Skeletal muscle cell (primary cell): ENCODE data around the gene BAZ2B.

Experiments used
- DNase-seq: peaks from one replicate; pipeline ENCODE4 v3.0.0-alpha.2; 2010; ENCODE audit warnings: low read depth
- H3K4me3 ChIP-seq: 2 replicates; pipeline ENCODE4 v1.5.1; 2011; ENCODE audit warnings: low read depth, mild to moderate bottlenecking, control low read depth, low read length, moderate library complexity

The BAZ2B gene

DNA sequence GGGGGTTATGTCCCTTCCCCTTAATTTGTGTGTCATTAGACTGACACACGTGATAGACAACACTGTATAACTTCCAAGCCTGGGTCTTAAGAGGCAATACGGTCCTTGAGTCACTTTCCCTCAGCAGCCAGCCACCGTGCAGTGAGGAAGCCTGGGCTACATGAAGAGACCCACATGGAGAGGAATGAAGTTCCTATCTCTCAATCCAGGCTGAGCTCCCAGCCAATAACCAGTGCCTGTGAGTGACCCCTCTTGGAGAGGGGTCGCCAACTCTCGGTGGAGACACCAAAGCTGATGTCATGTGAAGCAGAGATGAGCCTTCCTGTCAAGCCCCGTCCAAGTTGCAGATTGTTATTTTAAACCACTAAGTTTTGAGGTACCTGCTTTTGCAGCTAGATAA lies 324.2 kb downstream of the BAZ2B start:
- DNase-seq = no peak
- no peak overlapping the region for H3K4me3 ChIP-seq

DNA sequence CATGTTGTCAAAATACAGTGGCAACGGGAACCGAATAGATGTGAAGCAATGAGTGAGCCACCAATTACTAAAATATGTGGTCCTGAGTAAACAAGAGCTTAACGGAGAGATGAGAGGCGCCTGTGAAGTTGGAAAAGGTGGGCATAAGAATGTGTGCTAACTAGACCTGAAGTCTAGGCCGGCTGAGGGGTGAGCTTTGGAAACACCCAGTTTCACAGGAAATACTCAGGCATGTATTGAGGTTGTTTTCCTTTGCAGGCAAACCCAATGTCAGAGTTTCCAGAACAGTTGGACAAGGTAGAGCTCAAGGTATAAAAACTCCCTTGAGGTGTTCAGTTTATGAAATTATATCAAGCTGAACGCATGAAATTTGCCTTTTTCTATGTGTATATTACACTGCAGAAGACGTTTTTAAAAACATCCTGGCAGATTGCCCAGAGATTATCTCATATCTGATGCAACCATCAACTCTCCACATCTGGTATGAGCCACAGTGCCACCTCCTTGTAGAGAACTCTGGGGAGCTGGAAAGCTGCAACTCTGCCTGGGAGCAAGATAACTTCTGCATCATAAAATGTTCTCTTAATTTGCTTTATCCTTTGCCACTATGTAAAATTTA lies 325.9 kb downstream of the BAZ2B start:
- no peak overlapping the region for H3K4me3 ChIP-seq
- DNase-seq = peak; percentile 87

DNA sequence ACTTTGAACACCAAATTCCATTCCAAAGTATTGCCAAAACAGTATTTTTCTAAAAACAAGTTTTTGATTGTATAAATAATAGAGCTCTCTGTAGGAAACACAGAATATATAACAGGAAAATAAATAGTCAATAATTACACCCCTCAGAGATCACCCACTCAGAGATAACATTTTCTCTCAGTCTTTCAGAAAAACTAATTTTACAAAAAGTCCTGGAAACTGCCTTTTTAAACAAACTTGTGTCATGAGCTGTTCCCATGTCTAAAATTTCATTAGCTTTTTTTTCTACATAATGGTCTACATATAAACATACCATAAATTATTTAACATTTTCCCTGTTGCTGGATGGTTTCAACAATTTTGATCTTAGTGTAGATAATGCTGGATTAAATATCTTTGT lies 328.6 kb downstream of the BAZ2B start:
- no peak overlapping the region for H3K4me3 ChIP-seq
- no peak for DNase-seq

DNA sequence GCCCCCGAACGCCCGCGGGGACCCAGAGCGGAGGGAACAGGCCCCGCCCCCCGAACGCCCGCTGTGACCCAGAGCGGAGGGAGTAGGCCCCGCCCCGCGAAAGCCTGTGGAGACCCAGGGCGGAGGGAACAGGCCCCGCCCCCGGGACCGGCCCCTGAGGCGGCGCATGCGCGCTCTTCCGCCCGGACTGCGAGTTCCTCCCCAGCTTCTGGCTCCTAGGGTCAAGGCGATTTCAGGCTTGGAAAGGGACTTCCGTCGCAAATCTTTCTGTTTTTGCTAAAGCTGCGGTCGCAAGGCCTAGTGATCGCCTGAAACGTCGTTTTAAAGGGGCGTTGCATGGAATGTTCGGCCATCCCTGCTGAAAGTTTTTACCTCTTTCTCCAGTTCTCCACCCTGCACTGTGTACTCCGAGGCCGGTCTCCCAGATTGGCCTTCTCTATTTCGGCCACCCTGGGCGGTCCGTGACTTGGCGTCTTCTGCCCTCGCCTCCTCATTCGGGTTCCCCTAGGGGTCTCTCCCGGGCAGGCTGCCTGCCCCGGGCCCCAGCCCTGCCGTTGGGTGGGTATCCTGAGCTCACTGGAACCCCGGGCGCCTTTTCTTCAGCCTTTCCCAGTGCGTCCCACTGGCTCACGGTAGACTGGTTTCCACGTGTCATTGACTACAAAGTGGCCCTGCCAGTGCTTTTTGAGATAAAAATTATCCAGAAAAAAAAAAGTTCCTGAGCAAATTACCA lies 329.5 kb downstream of the BAZ2B start:
- DNase-seq = peak; percentile 61
- H3K4me3 ChIP-seq = peak overlapping the region; percentile 83

DNA sequence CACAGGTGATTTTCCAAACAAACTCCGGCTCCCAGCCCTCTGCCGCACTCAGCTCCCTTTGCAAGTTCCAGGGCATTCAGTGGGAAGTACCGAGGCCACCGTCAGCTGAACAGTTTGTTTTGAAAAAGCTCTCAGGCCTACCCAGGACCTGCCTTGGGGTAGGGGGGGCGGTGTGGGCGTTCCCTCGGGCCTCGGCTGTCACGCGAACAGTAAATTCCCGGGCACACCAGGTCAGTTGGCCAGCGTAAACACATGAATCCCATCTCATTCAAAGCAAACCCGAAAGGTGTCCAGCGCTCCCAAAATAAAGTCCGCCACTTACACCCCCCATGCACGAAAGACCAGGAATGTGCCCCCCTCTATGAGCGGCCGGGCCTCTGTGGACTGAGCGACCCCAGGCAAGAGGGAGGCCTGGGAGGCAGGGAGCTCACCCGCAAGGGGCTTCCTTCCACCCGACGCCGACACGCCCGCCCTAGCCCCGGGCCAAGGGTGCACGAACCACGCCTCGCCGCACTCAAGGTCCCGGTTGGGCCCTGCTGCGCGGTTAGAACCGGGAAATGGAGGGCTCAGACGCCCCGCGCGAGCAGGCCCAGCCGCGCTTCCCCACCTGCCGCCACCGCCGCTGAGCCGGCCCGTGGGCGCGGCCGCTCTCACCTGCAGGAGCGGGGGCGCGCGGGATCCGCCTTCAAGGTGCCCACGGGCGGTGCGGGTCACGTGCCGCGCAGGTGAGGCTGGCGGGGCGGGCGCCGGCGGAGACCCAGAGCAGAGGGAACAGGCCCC lies 330.2 kb downstream of the BAZ2B start, which contains the start of gene WDSUB1:
WDSUB1 (minus strand) TSS at position 775 of the 780 bp plus-strand sequence. CDS start 3,634 bp downstream, outside the sequence.
- no peak for DNase-seq
- H3K4me3 ChIP-seq = peak within 1 kb of the TSS; percentile 83

DNA sequence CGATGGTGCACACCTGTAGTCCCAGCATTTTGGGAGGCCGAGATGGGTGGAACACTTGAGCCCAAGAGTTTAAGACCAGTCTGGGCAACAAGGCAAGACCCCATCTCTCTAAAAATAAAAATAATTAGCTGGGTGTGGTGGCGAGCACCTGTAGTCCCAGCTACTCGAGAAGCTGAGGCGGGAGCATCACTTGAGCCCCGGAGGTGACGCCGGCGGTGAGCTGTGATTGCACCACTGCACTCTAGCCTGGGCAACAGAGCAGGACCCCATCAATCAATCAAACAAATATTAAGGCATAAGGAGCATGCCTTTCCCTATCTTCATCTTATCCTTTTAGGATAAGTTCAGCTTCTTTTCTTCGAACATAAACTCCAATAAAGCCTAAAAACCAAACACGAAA lies 330.9 kb downstream of the BAZ2B start:
- DNase-seq = no peak
- peak overlapping the region; percentile 83 for H3K4me3 ChIP-seq

DNA sequence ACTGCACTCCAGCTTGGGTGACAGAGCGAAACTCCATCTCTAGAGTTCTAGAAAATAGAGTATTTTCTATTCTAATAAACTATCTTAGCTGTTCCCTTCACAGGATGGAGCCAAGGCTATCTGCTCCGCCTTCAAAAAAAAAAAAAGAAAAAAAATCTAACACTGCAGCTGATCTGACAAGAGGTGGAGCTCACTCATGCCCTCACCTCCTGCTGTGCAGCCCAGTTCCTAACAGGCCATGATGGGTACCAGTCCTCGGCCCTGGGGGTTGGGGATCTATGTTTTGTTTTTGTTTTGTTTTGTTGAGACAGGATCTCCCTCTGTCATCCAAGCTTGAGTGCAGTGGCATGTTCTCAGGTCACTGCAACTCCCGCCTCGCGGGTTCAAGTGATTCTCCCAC lies 332.8 kb downstream of the BAZ2B start:
- no peak for DNase-seq
- no peak overlapping the region for H3K4me3 ChIP-seq

DNA sequence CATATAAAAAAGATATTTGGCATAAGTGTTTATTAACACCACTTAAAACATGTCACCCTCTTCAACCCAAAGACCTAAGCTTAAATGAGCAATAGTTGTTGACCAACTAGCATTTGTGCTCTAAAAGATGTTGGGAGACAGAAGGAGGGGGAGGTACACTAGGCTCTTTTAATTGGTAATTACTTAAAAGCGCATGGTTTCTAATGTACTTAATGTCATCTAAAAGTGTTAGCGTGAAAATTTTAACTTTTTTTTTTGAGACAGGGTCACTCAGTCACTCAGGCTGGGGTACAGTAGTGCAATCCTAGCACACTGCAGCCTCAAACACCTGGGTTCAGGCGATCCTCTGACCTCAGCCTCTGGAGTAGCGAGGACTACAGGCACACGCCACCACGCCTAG lies 335.3 kb downstream of the BAZ2B start:
- H3K4me3 ChIP-seq = no peak overlapping the region
- no peak for DNase-seq

DNA sequence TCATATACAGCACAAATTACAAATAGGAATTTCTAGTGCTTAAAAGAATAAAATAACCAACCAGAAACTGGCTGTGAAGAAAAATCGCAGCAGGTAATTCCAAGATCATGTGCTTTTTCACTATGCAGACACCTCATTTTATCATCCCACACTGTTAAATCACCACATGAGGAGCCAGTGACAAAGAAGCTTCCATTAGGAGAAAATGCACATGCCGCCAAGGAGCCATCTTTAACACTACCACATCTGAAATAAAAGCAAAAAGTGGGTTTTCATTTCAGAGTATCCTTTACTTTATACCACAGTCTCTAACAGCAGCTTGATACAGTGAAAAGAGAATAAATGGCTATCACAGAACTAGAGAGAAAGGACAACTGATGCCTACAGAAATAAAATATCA lies 336.6 kb downstream of the BAZ2B start:
- no peak for DNase-seq
- H3K4me3 ChIP-seq = no peak overlapping the region

DNA sequence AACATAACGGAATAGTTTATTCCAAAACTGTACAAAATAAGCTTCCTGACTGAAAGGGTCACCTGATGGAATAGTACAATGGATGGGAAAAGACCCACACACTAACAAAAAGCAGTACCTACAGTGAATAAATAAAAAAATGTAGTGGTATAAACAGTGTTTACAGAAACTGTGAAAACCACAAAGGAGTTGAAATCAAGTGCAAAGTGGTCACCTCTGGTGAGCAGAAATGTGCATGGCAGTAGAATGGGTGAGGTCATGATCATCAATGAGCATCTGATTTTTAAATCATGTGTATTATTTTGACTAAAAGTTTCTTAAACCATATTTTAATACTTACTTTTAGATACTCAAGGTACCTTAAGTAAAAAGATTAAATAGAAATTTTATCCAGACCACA lies 341.2 kb downstream of the BAZ2B start:
- H3K4me3 ChIP-seq = no peak overlapping the region
- DNase-seq = no peak

DNA sequence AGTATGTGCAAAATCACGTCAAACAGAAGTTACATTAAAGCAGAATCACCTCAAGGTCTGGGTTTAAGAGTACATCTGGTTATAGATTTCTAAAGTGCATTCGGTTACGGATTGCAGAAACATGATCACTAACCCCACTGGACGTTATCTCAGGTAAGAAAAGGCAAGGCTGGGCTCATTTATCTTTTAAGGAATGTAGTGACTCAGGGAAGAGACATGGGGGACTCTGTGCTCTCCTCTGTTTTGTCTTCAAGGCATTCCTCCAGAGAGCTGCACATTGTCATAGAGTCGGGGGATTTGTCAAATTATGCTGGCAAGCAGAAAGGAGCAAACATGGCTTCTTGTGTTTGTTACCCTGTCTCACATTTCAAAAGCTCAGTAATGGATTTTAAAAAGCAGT lies 344.2 kb downstream of the BAZ2B start:
- no peak for DNase-seq
- H3K4me3 ChIP-seq = no peak overlapping the region

DNA sequence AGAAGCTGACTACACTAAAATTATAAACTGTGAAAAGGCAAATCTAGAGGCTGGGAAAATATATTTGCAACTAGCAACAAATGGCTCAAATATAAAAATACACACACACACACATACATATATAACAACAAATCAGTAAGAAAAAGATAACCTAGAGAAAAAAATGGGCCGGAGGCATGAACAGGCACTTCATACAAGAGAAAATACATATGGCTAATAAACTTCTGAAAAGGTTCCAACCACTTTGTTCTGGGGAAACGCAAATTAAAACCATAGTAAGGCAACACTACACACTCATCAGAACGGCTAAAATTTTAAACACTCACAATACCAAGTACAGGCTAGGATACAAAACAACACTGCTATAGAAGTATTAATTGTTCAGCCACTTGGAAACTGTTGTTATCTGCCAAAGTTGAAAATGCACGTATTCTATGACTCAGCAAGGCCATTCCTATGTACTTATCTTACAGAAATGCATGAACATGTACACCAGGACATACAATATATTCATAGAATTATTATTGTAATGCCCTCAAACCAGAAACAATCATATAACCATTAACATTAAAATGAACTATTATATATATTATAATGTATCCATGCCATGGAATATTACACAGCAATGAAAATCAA lies 345.5 kb downstream of the BAZ2B start:
- no peak for DNase-seq
- H3K4me3 ChIP-seq = no peak overlapping the region
